Activated naive CD8-positive, alpha-beta T cell treated with anti-CD3 and anti-CD28 coated beads for 36 hours (primary cell): ENCODE data around the gene MYL6B. TPM values are rescaled to one million over a fixed set of nuclear protein-coding genes. Genes with fewer than 3 reads are reported as not detected.

Experiments used
- DNase-seq: peaks from one replicate; pipeline ENCODE4 v3.0.0; 2021
- H3K27ac Mint-ChIP-seq: one replicate; pipeline ENCODE4 v1.8.0; 2022; ENCODE audit warnings: mild to moderate bottlenecking, moderate library complexity, mixed read lengths
- H3K27me3 Mint-ChIP-seq: one replicate; pipeline ENCODE4 v1.8.0; 2022; ENCODE audit warnings: mild to moderate bottlenecking, mixed read lengths
- H3K36me3 Mint-ChIP-seq: one replicate; pipeline ENCODE4 v1.8.0; 2021; ENCODE audit warnings: mild to moderate bottlenecking, mixed read lengths
- H3K4me1 Mint-ChIP-seq: one replicate; pipeline ENCODE4 v1.8.0; 2021; ENCODE audit warnings: mixed read lengths
- H3K4me3 Mint-ChIP-seq: one replicate; pipeline ENCODE4 v1.8.0; 2022; ENCODE audit warnings: mild to moderate bottlenecking, moderate library complexity, mixed read lengths
- H3K9me3 Mint-ChIP-seq: one replicate; pipeline ENCODE4 v1.8.0; 2022; ENCODE audit warnings: mixed read lengths
- total RNA-seq, 2 experiments: library from RNA; stranded (reverse); gene quantifications; one replicate each; pipeline ENCODE4 v1.2.3, GENCODE V29; 2021

Gene MYL6B
- total RNA-seq, 2 experiments from 2014 or later: 67.9 to 76.2 TPM

DNA sequence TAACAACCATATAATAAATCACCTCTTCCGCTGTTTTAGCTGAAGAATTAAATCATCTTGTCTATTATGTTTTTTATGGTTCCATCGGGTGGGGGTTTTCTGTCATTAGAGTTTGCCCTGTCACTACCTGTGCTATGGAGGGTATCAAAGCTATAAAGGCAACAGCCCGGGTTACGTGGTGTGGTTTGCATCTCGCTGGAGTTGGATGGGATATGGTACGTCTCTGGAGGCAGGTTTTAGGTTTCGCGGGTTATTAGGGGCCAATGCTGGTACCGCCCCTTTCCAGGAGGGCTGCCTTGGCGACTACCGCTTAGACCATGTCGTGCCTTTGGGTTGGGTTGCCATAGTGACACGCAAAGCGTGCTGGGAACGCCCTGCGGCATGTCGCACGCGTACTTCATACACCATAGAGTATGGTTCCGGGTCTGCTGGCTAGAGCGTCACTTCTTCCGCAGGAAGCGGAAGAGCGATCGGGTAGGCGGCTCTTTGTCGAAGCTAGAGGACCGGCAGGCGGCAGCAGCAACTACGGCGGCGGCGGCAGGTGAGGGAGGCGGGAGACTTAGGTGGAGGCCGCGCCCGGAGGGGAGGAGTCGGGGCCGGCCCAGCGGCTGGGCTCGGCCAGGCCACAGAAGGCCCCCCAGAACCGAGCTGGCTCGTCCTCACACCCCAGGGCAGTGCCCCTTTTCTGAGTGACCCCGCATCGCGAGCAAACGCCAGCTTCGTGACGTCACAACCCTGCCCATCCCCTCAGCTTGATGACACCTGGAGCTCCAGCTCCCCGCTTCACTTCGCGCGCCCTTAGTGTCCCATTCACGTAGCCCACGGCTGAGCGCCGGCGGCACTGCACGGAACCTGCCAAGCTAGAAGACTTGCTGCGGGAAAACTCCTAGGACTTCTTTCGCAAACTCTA lies 34.4 kb upstream of the MYL6B start, which contains the start of gene ZC3H10:
Gene ZC3H10, plus strand, starts transcription at position 489 of the 910 bp plus-strand sequence. CDS start 2,297 bp downstream, outside the sequence.
- peak; percentile 98 for DNase-seq
- H3K27me3 Mint-ChIP-seq: peaks cover 14% of the 10 kb centered on the region
- peaks cover 40% of the 10 kb centered on the region for H3K4me1 Mint-ChIP-seq
- H3K4me3 Mint-ChIP-seq: peak within 1 kb of the TSS; percentile 92
- peak within 1 kb of the TSS; percentile 100 for H3K27ac Mint-ChIP-seq
- H3K9me3 Mint-ChIP-seq: no peaks in the 10 kb centered on the region
- peaks cover 57% of the 10 kb centered on the region for H3K36me3 Mint-ChIP-seq

DNA sequence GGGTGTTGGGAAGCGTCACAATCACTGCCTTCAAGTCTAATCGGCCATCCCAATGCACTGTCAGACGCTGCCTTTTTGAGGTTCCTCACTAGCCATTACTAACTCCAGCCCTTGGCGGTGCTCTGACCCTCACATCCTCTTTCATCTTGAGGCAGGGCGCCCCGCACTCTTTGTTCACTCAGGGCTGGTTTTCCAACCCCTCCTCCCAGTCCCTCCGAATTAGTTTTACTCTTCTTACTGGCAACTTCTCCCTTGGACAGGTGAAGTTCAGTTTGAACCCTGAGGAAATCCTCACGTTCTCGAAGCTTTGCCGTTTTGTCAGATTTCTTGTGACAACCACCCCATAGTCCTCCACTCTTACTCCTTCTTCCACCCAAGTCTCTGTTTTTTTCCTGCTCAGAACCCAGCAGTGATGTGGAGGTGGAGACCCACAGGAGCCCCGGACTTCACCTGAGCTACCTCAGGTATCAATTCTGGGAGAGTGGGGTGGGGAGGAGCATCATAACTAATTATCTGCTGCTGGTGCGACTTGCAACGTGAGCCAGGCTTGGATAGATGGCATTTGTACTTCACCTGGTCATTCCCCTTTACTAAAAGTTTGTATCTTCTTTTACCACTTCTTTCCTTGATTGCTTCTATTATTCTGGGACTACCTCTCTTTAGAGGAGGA lies 33.6 kb upstream of the MYL6B start:
- peaks cover 49% of the 10 kb centered on the region for H3K36me3 Mint-ChIP-seq
- peak overlapping the region; percentile 100 for H3K27ac Mint-ChIP-seq
- peaks cover 14% of the 10 kb centered on the region for H3K27me3 Mint-ChIP-seq
- H3K4me3 Mint-ChIP-seq: peak overlapping the region; percentile 92
- no peak for DNase-seq
- peaks cover 38% of the 10 kb centered on the region for H3K4me1 Mint-ChIP-seq
- H3K9me3 Mint-ChIP-seq: no peaks in the 10 kb centered on the region

DNA sequence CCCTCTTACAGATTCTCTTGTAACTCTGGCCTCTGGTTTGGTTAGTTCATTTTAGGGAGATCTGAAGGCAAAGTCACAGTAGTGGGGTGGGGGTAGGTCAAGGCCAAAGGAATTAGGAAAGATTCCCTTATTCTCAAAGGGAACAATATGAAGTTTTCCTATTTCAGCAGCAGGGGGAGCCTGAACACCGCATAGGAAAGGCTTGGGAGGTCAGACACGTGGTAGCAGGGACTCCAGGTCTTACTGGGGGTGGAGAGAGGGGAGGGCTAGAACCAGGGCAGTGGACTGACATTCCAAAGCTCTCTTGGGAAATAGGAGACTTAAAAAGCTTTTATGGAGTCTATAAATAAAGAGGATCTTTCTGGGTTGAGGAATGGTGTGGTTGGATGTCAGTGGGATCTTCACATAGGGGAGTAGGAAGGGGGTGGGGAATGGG lies 33.0 kb upstream of the MYL6B start:
- H3K4me1 Mint-ChIP-seq: peaks cover 35% of the 10 kb centered on the region

DNA sequence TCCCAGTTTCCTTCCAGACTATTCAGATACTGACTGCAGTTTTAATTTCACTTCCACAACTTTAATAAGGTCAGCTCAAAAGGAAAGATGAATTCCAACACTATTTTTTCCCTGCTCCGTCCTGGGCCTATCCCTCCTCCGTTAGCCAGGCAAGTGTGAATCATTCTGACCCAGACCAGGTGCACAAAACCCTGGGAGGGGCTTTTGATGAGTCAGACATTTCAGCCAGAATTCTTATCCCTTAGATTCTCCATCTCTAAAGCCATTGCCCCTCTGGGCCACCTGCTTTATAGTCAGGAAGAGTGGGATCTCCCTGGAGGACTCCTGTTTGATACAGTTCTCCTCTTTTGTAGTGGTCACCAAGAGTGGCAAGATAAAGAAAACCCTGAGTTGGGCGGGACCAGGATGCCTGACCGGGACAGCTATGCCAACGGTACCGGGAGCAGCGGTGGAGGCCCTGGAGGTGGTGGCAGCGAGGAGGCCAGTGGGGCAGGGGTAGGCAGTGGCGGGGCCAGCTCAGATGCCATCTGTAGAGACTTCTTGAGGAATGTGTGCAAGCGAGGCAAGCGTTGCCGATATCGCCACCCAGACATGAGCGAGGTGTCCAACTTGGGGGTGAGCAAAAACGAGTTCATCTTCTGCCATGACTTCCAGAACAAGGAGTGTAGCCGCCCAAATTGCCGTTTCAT lies 32.1 kb upstream of the MYL6B start:
- Mint-ChIP-seq H3K4me3 (no peak overlapping the region), H3K27me3 (peaks cover 14% of the 10 kb centered on the region)

More for the DNA sequence above, 33.0 kb upstream of the MYL6B start:
- H3K36me3 Mint-ChIP-seq: peaks cover 44% of the 10 kb centered on the region
- H3K27me3 Mint-ChIP-seq: peaks cover 14% of the 10 kb centered on the region
- H3K4me3 Mint-ChIP-seq: peak overlapping the region; percentile 92
- no peaks in the 10 kb centered on the region for H3K9me3 Mint-ChIP-seq
- H3K27ac Mint-ChIP-seq: peak overlapping the region; percentile 100
- peak; percentile 46 for DNase-seq

DNA sequence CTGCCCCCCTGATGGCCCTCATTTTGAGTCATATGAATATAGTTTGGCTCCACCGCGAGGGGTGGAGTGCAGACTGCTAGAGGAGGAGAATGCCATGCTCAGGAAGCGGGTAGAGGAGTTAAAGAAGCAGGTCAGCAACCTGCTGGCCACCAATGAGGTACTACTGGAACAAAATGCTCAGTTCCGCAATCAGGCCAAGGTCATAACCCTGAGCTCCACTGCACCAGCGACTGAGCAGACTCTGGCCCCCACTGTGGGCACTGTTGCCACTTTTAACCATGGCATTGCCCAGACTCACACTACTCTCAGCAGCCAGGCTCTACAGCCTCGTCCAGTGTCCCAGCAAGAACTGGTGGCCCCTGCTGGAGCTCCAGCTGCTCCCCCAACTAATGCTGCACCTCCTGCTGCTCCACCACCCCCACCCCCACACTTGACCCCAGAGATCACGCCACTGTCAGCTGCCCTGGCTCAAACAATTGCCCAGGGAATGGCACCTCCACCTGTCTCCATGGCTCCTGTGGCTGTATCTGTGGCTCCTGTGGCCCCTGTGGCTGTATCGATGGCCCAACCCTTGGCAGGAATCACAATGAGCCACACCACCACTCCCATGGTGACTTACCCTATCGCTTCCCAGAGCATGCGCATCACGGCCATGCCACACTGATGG lies 31.1 kb upstream of the MYL6B start:
- Mint-ChIP-seq H3K9me3 (no peaks in the 10 kb centered on the region), H3K36me3 (peaks cover 39% of the 10 kb centered on the region), H3K27ac (no peak overlapping the region)

More for the DNA sequence above, 32.1 kb upstream of the MYL6B start:
- Mint-ChIP-seq H3K27ac (peak overlapping the region; percentile 51), H3K36me3 (peaks cover 42% of the 10 kb centered on the region), H3K4me1 (peaks cover 35% of the 10 kb centered on the region), H3K9me3 (no peaks in the 10 kb centered on the region)
- no peak for DNase-seq

DNA sequence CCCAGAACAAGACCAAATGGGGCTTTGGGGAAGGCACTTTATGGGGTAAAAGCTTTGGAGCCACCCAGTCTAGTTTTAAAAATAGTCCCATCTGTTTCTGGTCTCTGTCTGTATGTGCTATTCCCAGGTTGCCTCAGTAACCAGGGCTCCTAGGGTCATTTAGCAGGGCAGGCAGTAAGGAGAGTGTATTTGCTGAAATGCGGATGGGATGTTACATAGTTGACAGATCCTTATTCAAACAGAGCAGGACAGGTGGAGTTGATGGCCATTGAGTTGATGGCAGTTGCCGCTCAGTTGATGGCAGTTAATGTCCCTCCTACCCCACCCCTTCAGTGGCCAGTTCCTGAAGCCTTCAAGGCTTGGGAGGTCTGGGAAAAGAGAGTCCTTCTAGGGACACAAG lies 29.8 kb upstream of the MYL6B start:
- no peak for DNase-seq
- peaks cover 46% of the 10 kb centered on the region for H3K4me1 Mint-ChIP-seq
- peaks cover 6% of the 10 kb centered on the region for H3K27me3 Mint-ChIP-seq
- no peaks in the 10 kb centered on the region for H3K9me3 Mint-ChIP-seq
- no peak overlapping the region for H3K4me3 Mint-ChIP-seq
- peak overlapping the region; percentile 29 for H3K27ac Mint-ChIP-seq
- peaks cover 27% of the 10 kb centered on the region for H3K36me3 Mint-ChIP-seq

More for the DNA sequence above, 31.1 kb upstream of the MYL6B start:
- no peak for DNase-seq
- Mint-ChIP-seq H3K4me1 (peaks cover 37% of the 10 kb centered on the region), H3K4me3 (no peak overlapping the region), H3K27me3 (peaks cover 14% of the 10 kb centered on the region)

DNA sequence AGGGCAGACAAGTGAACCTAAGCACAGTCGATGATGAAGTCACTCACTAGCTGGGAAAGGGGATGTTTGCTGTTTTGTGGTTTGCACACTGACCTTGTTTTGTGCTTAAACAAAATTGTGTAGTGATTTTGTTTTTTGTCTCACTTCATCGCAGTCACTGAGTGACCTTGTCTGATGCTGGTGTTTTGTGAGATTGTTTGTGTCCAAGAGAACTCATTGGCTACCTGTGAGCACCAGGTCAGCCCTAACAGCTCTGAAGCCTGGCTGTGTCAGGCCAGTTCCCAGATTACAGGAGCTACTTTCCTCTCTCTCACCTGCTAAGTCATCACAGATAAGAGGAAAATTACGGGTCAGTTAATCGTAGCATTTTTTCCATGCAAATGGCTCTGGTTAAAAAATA lies 28.3 kb upstream of the MYL6B start:
- Mint-ChIP-seq H3K36me3 (peaks cover 16% of the 10 kb centered on the region), H3K27me3 (no peaks in the 10 kb centered on the region), H3K4me3 (no peak overlapping the region), H3K4me1 (peaks cover 40% of the 10 kb centered on the region), H3K27ac (peak overlapping the region; percentile 63), H3K9me3 (no peaks in the 10 kb centered on the region)
- DNase-seq: no peak

DNA sequence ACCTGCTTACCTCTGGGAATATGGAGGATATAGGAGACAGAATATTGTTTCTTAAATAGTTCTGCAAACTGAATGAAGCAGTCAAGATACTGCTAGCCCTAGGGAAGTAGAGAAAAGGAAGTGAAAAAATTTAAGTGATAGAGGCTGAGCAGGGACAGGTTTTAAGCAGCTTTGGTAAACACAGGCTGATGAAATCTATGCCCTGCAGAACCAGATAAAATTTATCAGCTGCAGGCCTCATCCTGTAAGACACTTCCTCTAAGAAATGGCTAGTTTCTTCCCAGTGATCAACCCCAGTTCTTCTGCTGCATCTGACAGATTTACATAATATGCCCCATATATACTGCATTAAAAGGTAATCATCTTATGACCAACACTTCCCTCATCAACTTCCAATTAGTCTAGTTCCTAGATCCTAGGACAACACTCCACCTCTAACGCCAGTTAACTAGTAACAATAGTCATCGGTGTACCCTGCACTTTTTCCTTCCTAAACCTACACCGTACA lies 25.6 kb upstream of the MYL6B start:
- peak overlapping the region; percentile 97 for H3K27ac Mint-ChIP-seq
- no peaks in the 10 kb centered on the region for H3K27me3 Mint-ChIP-seq
- no peak overlapping the region for H3K4me3 Mint-ChIP-seq
- H3K9me3 Mint-ChIP-seq: peaks cover 5% of the 10 kb centered on the region
- peaks cover 27% of the 10 kb centered on the region for H3K36me3 Mint-ChIP-seq
- DNase-seq: no peak
- H3K4me1 Mint-ChIP-seq: peaks cover 48% of the 10 kb centered on the region

DNA sequence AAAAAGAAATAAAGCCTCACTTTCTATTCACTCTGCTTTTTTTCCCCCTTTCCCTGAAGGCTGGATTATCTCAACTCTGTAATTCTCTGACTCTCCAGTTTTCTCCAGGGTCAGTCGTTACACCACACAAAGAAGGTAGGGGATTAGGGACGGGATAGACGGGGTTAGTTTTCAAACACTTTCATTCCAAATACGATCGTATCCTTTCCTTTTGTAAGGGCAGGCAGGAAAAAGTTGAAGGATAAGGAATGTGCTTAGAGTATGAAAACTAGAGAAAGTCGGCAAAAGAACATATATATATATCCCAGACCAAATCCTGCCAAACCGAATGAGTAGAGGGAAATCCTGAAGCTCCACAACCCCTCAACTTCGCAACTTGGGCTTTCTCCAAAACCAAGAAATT lies 24.9 kb upstream of the MYL6B start:
- Mint-ChIP-seq H3K4me3 (peak overlapping the region; percentile 95), H3K9me3 (peaks cover 5% of the 10 kb centered on the region), H3K27ac (peak overlapping the region; percentile 97), H3K36me3 (peaks cover 34% of the 10 kb centered on the region), H3K27me3 (no peaks in the 10 kb centered on the region), H3K4me1 (peaks cover 52% of the 10 kb centered on the region)
- DNase-seq: no peak

DNA sequence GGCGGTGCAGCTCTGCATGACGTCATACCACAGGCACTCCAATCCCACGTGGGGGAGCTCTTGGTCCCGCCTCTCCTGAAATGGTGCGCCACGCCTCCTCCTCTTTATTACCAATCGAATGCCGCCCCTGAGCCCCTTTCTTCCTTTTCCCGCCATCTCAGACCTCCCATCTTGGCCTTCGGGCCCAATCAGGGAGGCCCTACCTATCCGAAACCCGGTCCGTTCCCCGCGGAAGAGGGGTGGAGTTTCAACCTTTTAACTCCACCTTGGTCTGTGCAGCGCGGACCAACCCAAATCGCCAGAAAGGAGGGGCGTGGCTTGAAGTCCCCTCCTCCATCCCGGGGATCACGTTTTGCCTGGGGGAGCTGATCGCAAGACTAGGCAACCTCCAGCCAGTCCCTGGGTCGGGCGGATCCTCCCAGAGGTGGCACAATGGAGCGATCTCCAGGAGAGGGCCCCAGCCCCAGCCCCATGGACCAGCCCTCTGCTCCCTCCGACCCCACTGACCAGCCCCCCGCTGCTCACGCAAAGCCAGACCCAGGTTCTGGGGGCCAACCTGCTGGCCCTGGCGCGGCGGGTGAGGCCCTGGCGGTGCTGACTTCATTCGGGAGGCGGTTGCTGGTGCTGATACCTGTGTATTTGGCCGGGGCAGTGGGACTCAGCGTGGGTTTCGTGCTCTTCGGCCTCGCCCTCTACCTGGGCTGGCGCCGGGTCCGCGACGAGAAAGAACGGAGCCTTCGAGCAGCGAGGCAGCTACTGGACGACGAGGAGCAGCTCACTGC lies 24.3 kb upstream of the MYL6B start, which contains the start of gene ESYT1:
Gene ESYT1, plus strand, starts transcription at position 380 of the 782 bp plus-strand sequence. Its CDS starts 53 bp downstream, at position 433.
- peak; percentile 97 for DNase-seq
- peaks cover 37% of the 10 kb centered on the region for H3K36me3 Mint-ChIP-seq
- peaks cover 53% of the 10 kb centered on the region for H3K4me1 Mint-ChIP-seq
- H3K27me3 Mint-ChIP-seq: no peaks in the 10 kb centered on the region
- H3K9me3 Mint-ChIP-seq: peaks cover 5% of the 10 kb centered on the region
- peak within 1 kb of the TSS; percentile 95 for H3K4me3 Mint-ChIP-seq
- H3K27ac Mint-ChIP-seq: peak within 1 kb of the TSS; percentile 97

DNA sequence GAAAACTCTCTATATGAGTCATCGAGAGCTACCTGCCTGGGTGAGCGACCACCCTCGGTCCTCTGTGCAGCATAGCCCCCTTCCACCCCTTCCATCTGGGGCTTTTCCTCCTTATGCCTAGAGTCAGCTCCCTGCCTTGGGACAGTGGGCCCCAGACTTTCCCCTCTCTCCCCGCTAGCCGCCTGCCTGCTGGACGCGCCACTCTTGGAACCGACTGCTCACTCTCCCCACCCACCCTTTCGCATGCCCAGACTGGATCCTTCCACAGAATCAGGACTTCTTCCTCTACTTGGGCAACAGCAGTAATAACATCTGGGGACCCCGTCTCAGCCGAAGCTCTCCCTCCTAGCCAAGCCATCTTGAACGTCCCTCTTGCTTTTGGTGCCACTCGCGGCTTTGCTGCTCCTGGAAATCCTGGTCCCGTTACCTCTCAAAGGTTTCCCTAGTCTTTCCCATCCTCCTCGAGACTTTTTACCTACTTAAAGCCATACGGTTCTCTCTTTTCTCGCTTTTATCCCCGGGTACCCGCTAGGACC lies 23.6 kb upstream of the MYL6B start:
- H3K9me3 Mint-ChIP-seq: peaks cover 5% of the 10 kb centered on the region
- peak overlapping the region; percentile 95 for H3K4me3 Mint-ChIP-seq
- H3K36me3 Mint-ChIP-seq: peaks cover 43% of the 10 kb centered on the region
- H3K27me3 Mint-ChIP-seq: no peaks in the 10 kb centered on the region
- peak overlapping the region; percentile 97 for H3K27ac Mint-ChIP-seq
- no peak for DNase-seq
- H3K4me1 Mint-ChIP-seq: peaks cover 58% of the 10 kb centered on the region

DNA sequence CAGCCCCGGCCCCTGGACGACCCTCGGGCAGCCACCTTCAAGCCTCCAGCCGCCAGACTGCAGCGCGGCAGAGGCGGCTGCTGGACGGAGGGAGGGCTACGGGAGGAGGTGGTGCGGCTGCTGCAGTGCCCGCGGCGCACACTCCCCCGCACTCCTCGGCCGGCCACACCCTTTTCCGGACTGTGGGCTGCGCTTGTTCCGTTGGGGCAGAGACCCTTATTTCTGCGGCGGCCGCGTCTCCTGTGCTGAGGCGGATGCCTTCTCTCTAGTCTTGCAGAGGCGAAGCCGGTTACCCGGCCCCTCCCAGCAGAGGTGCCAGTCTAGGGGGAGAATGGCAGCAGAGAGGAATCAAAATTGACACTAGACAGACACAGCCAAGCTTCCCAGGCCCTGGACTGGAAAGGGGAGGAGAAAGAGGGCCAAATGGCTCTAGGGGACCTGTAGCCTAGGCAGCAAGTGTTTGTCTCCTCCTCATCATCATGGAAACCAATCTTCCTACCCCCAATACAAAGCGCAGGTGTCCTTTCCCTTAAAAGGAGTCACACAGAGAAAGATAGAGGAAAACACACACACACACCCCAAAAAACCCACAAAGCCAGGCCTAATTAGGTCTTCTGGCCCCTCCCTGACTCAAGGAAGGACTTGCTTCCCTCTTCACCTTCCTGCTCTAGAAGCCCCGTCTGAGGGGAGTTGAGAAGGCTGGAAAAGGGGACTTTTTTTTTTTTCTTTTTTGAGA lies 23.0 kb upstream of the MYL6B start:
- H3K27ac Mint-ChIP-seq: peak overlapping the region; percentile 97

More for the DNA sequence above, 23.0 kb upstream of the MYL6B start:
- peaks cover 50% of the 10 kb centered on the region for H3K36me3 Mint-ChIP-seq
- no peaks in the 10 kb centered on the region for H3K27me3 Mint-ChIP-seq
- H3K9me3 Mint-ChIP-seq: peaks cover 5% of the 10 kb centered on the region
- peak; percentile 85 for DNase-seq
- H3K4me3 Mint-ChIP-seq: peak overlapping the region; percentile 95
- H3K4me1 Mint-ChIP-seq: peaks cover 60% of the 10 kb centered on the region
